CD14-positive monocyte (primary cell): ENCODE data around the gene NUP93. TPM values are rescaled to one million over a fixed set of nuclear protein-coding genes. Genes with fewer than 3 reads are reported as not detected.

ENCODE experiments used
- DNase-seq, 3 donors: peaks; one replicate each; pipeline ENCODE4 v3.0.0-alpha.2; 2011 to 2022
- H2AFZ ChIP-seq: 2 replicates; pipeline ENCODE4 v1.6.0; 2012; ENCODE audit warnings: mild to moderate bottlenecking, low read depth, low read length, inconsistent platforms; ENCODE audit not compliant: insufficient read depth, poor library complexity, severe bottlenecking
- H3K27ac ChIP-seq, 2 donors: 1 replicate in 1 of 2; 2 replicates in 1 of 2; pipeline ENCODE4 v1.5.1; 2012 to 2013; ENCODE audit warnings: low read length in 2 of 2, control low read depth in 1 of 2, inconsistent platforms in 1 of 2, low read depth in 1 of 2, mild to moderate bottlenecking in 1 of 2
- H3K27me3 ChIP-seq, 2 donors: one replicate each; pipeline versions ENCODE4 v1.6.0 to v1.6.1; 2011 to 2013; ENCODE audit warnings: low read length in 2 of 2; ENCODE audit not compliant: control insufficient read depth in 2 of 2, insufficient read depth in 2 of 2
- H3K36me3 ChIP-seq, 2 donors: replicated peaks in 1 of 2; 1 replicate in 1 of 2; 2 replicates in 1 of 2; pipeline versions ENCODE4 v1.5.1 to v1.6.1; 2012 to 2013; ENCODE audit warnings: low read length in 2 of 2, control low read depth in 1 of 2, inconsistent platforms in 1 of 2, mild to moderate bottlenecking in 1 of 2; ENCODE audit not compliant: insufficient read depth in 2 of 2, control insufficient read depth in 1 of 2
- H3K4me1 ChIP-seq, 2 donors: 1 replicate in 1 of 2; 2 replicates in 1 of 2; pipeline versions ENCODE4 v1.5.1 to v1.6.1; 2012 to 2013; ENCODE audit warnings: low read length in 2 of 2, control low read depth in 1 of 2, inconsistent platforms in 1 of 2, mild to moderate bottlenecking in 1 of 2, moderate library complexity in 1 of 2; ENCODE audit not compliant: insufficient read depth in 2 of 2, control insufficient read depth in 1 of 2
- H3K4me2 ChIP-seq: replicated peaks from 2 replicates; pipeline ENCODE3; 2012; ENCODE audit warnings: low read length, moderate library complexity, mild to moderate bottlenecking; ENCODE audit not compliant: poor library complexity, severe bottlenecking; ENCODE audit errors: extremely low read depth
- H3K4me3 ChIP-seq, 3 experiments: fragments of 200-600 bp in 1 of 3; sonication (generic) in 1 of 3; replicated peaks in 1 of 3; 1 replicate in 2 of 3; 2 replicates in 1 of 3; pipeline ENCODE4 v1.5.1; 2011 to 2013; ENCODE audit warnings: low read length in 3 of 3, mild to moderate bottlenecking in 3 of 3, control low read depth in 2 of 3, low read depth in 2 of 3, inconsistent platforms in 1 of 3, moderate library complexity in 1 of 3
- H3K79me2 ChIP-seq: 2 replicates; pipeline ENCODE4 v1.6.0; 2012; ENCODE audit warnings: mild to moderate bottlenecking, control low read depth, inconsistent platforms, low read length, moderate library complexity; ENCODE audit not compliant: insufficient read depth
- H3K9ac ChIP-seq: 2 replicates; pipeline ENCODE4 v1.6.0; 2017; ENCODE audit warnings: low read length, mild to moderate bottlenecking; ENCODE audit not compliant: insufficient read depth, poor library complexity, severe bottlenecking
- H3K9me3 ChIP-seq, 2 donors: replicated peaks in 1 of 2; 1 replicate in 1 of 2; 2 replicates in 1 of 2; pipeline versions ENCODE4 v1.5.1 to v1.6.1; 2012 to 2013; ENCODE audit warnings: low read length in 2 of 2, control low read depth in 1 of 2; ENCODE audit not compliant: control insufficient read depth in 1 of 2, insufficient read depth in 1 of 2
- H4K20me1 ChIP-seq: 2 replicates; pipeline ENCODE4 v1.6.0; 2012; ENCODE audit warnings: mild to moderate bottlenecking, low read length, control low read depth, moderate library complexity; ENCODE audit not compliant: insufficient read depth
- H3K27ac Mint-ChIP-seq, 7 donors: one replicate each; pipeline ENCODE4 v1.8.0; 2020; ENCODE audit warnings: mild to moderate bottlenecking in 7 of 7, mixed read lengths in 7 of 7, moderate library complexity in 6 of 7, inconsistent platforms in 2 of 7
- H3K27me3 Mint-ChIP-seq, 3 donors: one replicate each; pipeline ENCODE4 v1.8.0; 2021 to 2022; ENCODE audit warnings: low read depth in 3 of 3, mild to moderate bottlenecking in 3 of 3, mixed read lengths in 3 of 3, moderate library complexity in 3 of 3, inconsistent platforms in 1 of 3
- H3K36me3 Mint-ChIP-seq, 2 donors: one replicate each; pipeline ENCODE4 v1.8.0; 2020; ENCODE audit warnings: mixed read lengths in 2 of 2, inconsistent platforms in 1 of 2, mild to moderate bottlenecking in 1 of 2
- H3K4me1 Mint-ChIP-seq: one replicate; pipeline ENCODE4 v1.8.0; 2020; ENCODE audit warnings: mild to moderate bottlenecking, mixed read lengths
- H3K4me3 Mint-ChIP-seq, 2 donors: one replicate each; pipeline ENCODE4 v1.8.0; 2020; ENCODE audit warnings: mild to moderate bottlenecking in 2 of 2, mixed read lengths in 2 of 2, moderate library complexity in 1 of 2
- H3K9me3 Mint-ChIP-seq, 7 donors: one replicate each; pipeline ENCODE4 v1.8.0; 2020 to 2022; ENCODE audit warnings: mixed read lengths in 7 of 7, mild to moderate bottlenecking in 6 of 7, moderate library complexity in 6 of 7, inconsistent platforms in 2 of 7
- CTCF ChIP-seq: fragments of 200-600 bp; IDR thresholded peaks from one replicate; pipeline ENCODE4 v1.8.0; 2022; ENCODE audit warnings: antibody characterized with exemption, mild to moderate bottlenecking
- WGBS: methylation state at CpG from one replicate; pipeline ENCODE4 v1.1.5; 2013; ENCODE audit warnings: missing lambda C conversion rate; ENCODE audit not compliant: insufficient coverage; 5-methylcytosine and 5-hydroxymethylcytosine counted together
- intact Hi-C, 2 donors: fragments of 100-400 bp; cut with micrococcal nuclease; formaldehyde crosslinking; loops; one replicate each; pipeline versions ENCODE4 v1.15.0 to v1.15.1; 2023
- polyA plus RNA-seq, 3 donors: library from polyadenylated mRNA; depleted of rRNA in 1 of 3; unstranded in 2 of 3; stranded (reverse) in 1 of 3; fragments of 300-500 nt in 2 of 3; fragments of >200 nt in 1 of 3; fragmentation: Illumina TruSeq in 2 of 3; gene quantifications; 1 replicate in 2 of 3; 2 replicates in 1 of 3; pipeline ENCODE4 v1.2.3, GENCODE V29; 2012 to 2021

Gene NUP93
- polyA plus RNA-seq, 3 donors, result 46.6 to 77.7 (median 59.4) TPM

GRCh38 chr16:56797861-56798260 lies 67.9 kb downstream of the NUP93 start:
- TF ChIP-seq CTCF, result no peak
- no CpG with 5 or more reads among the region's 2 CpGs for WGBS
- no peak overlapping the region for H3K4me3 ChIP-seq
- Mint-ChIP-seq H3K27me3 (no peaks in the 10 kb centered on the region), H3K4me3 (no peak overlapping the region), H3K9me3 (no peaks in the 10 kb centered on the region), H3K27ac (no peak overlapping the region), H3K4me1 (peaks cover 10% of the 10 kb centered on the region), H3K36me3 (peaks cover 19 to 23% of the 10 kb centered on the region in 2 donors)
- DNase-seq, result no peak
- peaks cover 9% of the 10 kb centered on the region for H4K20me1 ChIP-seq
- no peaks in the 10 kb centered on the region for H3K9me3 ChIP-seq
- H3K79me2 ChIP-seq, result no peaks in the 10 kb centered on the region
- H3K4me1 ChIP-seq, result no peaks in the 10 kb centered on the region
- intact Hi-C loops, result no loop called here
- peaks cover 9 to 32% of the 10 kb centered on the region in 2 donors for H3K36me3 ChIP-seq
- no peak overlapping the region for H2AFZ ChIP-seq
- no peak overlapping the region for H3K9ac ChIP-seq
- H3K27me3 ChIP-seq, result no peaks in the 10 kb centered on the region
- H3K4me2 ChIP-seq, result no peak overlapping the region
- no peak overlapping the region for H3K27ac ChIP-seq

GRCh38 chr16:56798955-56799354 lies 69.0 kb downstream of the NUP93 start:
- Mint-ChIP-seq H3K4me1 (no peaks in the 10 kb centered on the region), H3K36me3 (peaks cover 25 to 27% of the 10 kb centered on the region in 2 donors), H3K9me3 (peaks cover 0 to 3% (median 0%) of the 10 kb centered on the region in 7 donors), H3K27me3 (no peaks in the 10 kb centered on the region), H3K4me3 (no peak overlapping the region), H3K27ac (peak overlapping the region in 1 of 7 donors; percentile 46)
- intact Hi-C loops, result no loop called here
- no peak for DNase-seq
- no peak overlapping the region for H3K4me3 ChIP-seq
- no peaks in the 10 kb centered on the region for H3K27me3 ChIP-seq
- H3K27ac ChIP-seq, result no peak overlapping the region
- H3K9me3 ChIP-seq, result no peaks in the 10 kb centered on the region
- no peaks in the 10 kb centered on the region for H3K4me1 ChIP-seq
- H3K36me3 ChIP-seq, result peaks cover 9 to 34% of the 10 kb centered on the region in 2 donors
- no peak for TF ChIP-seq CTCF
- no peak overlapping the region for H2AFZ ChIP-seq
- no peaks in the 10 kb centered on the region for H4K20me1 ChIP-seq
- WGBS, result no CpG with 5 or more reads among the region's 3 CpGs
- no peaks in the 10 kb centered on the region for H3K79me2 ChIP-seq
- no peak overlapping the region for H3K4me2 ChIP-seq
- no peak overlapping the region for H3K9ac ChIP-seq
